Upper lobe of left lung (tissue), 4 donors: ENCODE data around the gene ADGRD1.

Experiments
- EP300 ChIP-seq, 4 donors: sonication (generic); formaldehyde crosslinking; IDR thresholded peaks; one replicate each; pipeline ENCODE4 v1.5.1; 2017; ENCODE audit warnings: antibody characterized with exemption in 4 of 4, control low read depth in 2 of 4
- POLR2AphosphoS5 ChIP-seq, 2 donors: sonication (generic); formaldehyde crosslinking; IDR thresholded peaks; one replicate each; pipeline ENCODE4 v1.5.1; 2017; ENCODE audit warnings: antibody characterized with exemption in 2 of 2
- TF ChIP-seq, protein P1 (sequence below), 6 experiments: fragments of 450-650 bp in 4 of 6; fragments of 200-600 bp in 2 of 6; sonication (generic) in 2 of 6; IDR thresholded peaks; one replicate each; pipeline ENCODE4 v1.5.1; 2016 to 2019; ENCODE audit warnings: antibody characterized with exemption in 6 of 6

GRCh38 chr12:131013118-131013517, 59.4 kb downstream of the ADGRD1 start:
- no peak for TF ChIP-seq POLR2AphosphoS5 (IDR thresholded peaks at IDR 0.05)
- TF ChIP-seq EP300 (IDR thresholded peaks at IDR 0.05) = no peak
- TF ChIP-seq, protein P1, sequence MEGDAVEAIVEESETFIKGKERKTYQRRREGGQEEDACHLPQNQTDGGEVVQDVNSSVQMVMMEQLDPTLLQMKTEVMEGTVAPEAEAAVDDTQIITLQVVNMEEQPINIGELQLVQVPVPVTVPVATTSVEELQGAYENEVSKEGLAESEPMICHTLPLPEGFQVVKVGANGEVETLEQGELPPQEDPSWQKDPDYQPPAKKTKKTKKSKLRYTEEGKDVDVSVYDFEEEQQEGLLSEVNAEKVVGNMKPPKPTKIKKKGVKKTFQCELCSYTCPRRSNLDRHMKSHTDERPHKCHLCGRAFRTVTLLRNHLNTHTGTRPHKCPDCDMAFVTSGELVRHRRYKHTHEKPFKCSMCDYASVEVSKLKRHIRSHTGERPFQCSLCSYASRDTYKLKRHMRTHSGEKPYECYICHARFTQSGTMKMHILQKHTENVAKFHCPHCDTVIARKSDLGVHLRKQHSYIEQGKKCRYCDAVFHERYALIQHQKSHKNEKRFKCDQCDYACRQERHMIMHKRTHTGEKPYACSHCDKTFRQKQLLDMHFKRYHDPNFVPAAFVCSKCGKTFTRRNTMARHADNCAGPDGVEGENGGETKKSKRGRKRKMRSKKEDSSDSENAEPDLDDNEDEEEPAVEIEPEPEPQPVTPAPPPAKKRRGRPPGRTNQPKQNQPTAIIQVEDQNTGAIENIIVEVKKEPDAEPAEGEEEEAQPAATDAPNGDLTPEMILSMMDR (IDR thresholded peaks at IDR 0.05) = no peak
